B cell (primary cell): ENCODE measurements around the gene PTPN13.

Experiments
- CTCF ChIP-seq: fragments of 200-600 bp; IDR thresholded peaks from one replicate; pipeline ENCODE4 v1.8.0; 2022; ENCODE audit warnings: antibody characterized with exemption, mild to moderate bottlenecking
- EZH2 ChIP-seq: IDR thresholded peaks from 2 replicates; pipeline ENCODE4 v1.6.1; 2012; ENCODE audit warnings: borderline replicate concordance, low read depth, mild to moderate bottlenecking, moderate library complexity, low read length; ENCODE audit not compliant: insufficient read depth, poor library complexity, severe bottlenecking

GRCh38 chr4:86775061-86775460 lies 180.9 kb downstream of the PTPN13 start:
- TF ChIP-seq CTCF (no peak), EZH2 (no peak)
